Measurements from ENCODE around the gene STOML2.

STOML2 gene

DNA sequence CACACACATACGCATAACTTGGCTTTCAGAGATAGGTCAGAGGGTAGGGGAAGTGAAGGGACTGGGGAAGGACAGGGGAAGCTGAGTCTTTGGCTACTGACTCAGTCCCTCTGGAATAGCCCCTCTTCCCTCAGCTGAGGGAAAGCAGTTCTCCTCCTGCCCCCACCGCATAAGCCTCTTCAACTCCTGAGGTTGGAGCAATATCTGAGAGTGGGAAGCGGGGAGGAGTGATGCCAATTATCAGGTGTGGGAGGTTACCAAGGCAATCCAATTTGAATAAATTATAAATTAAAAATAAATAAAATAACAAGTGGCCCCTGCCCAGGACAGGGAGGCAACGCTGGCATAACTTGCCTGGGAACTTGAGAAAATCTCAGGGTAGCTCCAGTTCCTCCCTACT, 1.7 kb upstream of the STOML2 start (continued):
- no peak for TF ChIP-seq ZNF18 (tag by site-specific recombination; IDR thresholded peaks at IDR 0.05)

- peaks cover 0 to 71% of the 10 kb centered on the region in 2 experiments; a peak in 1 of 3 replicates for H3K36me3 ChIP-seq (ENCODE audit: control insufficient read depth in 2 of 2, insufficient read depth in 1 of 2, low read length in 2 of 2)
- no peaks in the 10 kb centered on the region for H3K4me1 ChIP-seq (ENCODE audit: control insufficient read depth, insufficient read depth, low read length)
- H3K27ac ChIP-seq (ENCODE audit: extremely low read depth, low read depth, low read length): peak overlapping the region; percentile 66; the same call in 1 of the 2 replicates
- CTCF ChIA-PET: interaction anchor here (0.8 to 2.0 kb wide), 5 partner anchors 9 to 204 kb away, joined by 4 to 7 read pairs (median 5); partner anchors contain the start of gene VCP
- H3K9me3 ChIP-seq (ENCODE audit: control insufficient read depth, insufficient read depth, low read depth, low read length): no peaks in the 10 kb centered on the region
- H3K4me3 ChIP-seq (ENCODE audit: low read depth, low read length): peak overlapping the region; percentile 83
- TF ChIP-seq BCL11B (tag by site-specific recombination; IDR thresholded peaks at IDR 0.05; ENCODE audit: low read depth) (no peak), ZFP3 (tag by site-specific recombination; IDR thresholded peaks at IDR 0.05; ENCODE audit: low read depth) (no peak), ZBTB20 (tag by site-specific recombination; IDR thresholded peaks at IDR 0.05) (peak; percentile 90), ZNF366 (tag by site-specific recombination; conservative IDR thresholded peaks at IDR 0.05) (no peak), ZNF157 (tag by site-specific recombination; IDR thresholded peaks at IDR 0.05) (no peak), ZNF354C (tag by site-specific recombination; IDR thresholded peaks at IDR 0.05; ENCODE audit: borderline replicate concordance, low read depth) (no peak), ZNF596 (tag by site-specific recombination; IDR thresholded peaks at IDR 0.05) (no peak), IKZF3 (tag by site-specific recombination; IDR thresholded peaks at IDR 0.05) (peak; percentile 52; the same call in 1 of the 2 replicates), PRDM6 (tag by site-specific recombination; IDR thresholded peaks at IDR 0.05) (no peak), REST (tag by site-specific recombination; IDR thresholded peaks at IDR 0.05) (no peak), ZNF292 (tag by site-specific recombination; IDR thresholded peaks at IDR 0.05; ENCODE audit: borderline replicate concordance, low read depth) (no peak)
- POLR2A ChIA-PET: interaction anchor here (0.8 to 6.4 kb wide), 13 partner anchors 8 to 629 kb away, joined by 3 to 92 read pairs (median 5); partner anchors contain the start of genes ATOSB, CCDC107, CREB3 and FANCG
Measured at GRCh38 chr9:35103660-35104191, 795 bp upstream of the STOML2 start.

DNA sequence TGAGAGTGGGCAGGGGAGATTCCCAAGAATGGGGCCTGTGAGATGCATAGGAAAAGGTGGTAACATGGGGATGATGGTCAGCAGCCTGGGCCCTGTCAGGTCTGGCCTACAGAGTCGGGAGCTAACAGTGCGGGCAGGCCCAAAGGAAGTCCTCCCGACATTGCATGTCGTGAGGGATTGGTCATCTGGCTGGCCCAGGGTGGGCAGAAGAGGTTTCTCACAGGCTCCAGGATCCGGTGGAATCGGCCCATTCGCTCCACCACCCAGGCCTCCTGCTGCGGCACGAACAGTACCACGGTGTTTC, 514 bp downstream of the STOML2 start:
- ChIA-PET POLR2A (interaction anchor here (0.7 to 6.4 kb wide), 8 partner anchors 9 to 556 kb away, joined by 3 to 92 read pairs (median 18); partner anchors contain the start of genes ATOSB, CCDC107, FANCG and RMRP), CTCF (interaction anchor here (0.9 to 2.3 kb wide), 3 partner anchors 9 to 110 kb away, joined by 4 to 5 read pairs (median 5); no protein-coding TSS in a partner anchor)
- TF ChIP-seq ZNF843 (tag by site-specific recombination; IDR thresholded peaks at IDR 0.05) (no peak), REPIN1 (tag by site-specific recombination; IDR thresholded peaks at IDR 0.05; ENCODE audit: low read depth) (no peak), ZNF76 (tag by site-specific recombination; IDR thresholded peaks at IDR 0.05; ENCODE audit: borderline replicate concordance, low read depth) (no peak)
- TF ChIP-seq, protein P1, sequence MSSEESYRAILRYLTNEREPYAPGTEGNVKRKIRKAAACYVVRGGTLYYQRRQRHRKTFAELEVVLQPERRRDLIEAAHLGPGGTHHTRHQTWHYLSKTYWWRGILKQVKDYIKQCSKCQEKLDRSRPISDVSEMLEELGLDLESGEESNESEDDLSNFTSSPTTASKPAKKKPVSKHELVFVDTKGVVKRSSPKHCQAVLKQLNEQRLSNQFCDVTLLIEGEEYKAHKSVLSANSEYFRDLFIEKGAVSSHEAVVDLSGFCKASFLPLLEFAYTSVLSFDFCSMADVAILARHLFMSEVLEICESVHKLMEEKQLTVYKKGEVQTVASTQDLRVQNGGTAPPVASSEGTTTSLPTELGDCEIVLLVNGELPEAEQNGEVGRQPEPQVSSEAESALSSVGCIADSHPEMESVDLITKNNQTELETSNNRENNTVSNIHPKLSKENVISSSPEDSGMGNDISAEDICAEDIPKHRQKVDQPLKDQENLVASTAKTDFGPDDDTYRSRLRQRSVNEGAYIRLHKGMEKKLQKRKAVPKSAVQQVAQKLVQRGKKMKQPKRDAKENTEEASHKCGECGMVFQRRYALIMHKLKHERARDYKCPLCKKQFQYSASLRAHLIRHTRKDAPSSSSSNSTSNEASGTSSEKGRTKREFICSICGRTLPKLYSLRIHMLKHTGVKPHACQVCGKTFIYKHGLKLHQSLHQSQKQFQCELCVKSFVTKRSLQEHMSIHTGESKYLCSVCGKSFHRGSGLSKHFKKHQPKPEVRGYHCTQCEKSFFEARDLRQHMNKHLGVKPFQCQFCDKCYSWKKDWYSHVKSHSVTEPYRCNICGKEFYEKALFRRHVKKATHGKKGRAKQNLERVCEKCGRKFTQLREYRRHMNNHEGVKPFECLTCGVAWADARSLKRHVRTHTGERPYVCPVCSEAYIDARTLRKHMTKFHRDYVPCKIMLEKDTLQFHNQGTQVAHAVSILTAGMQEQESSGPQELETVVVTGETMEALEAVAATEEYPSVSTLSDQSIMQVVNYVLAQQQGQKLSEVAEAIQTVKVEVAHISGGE (tag by site-specific recombination; conservative IDR thresholded peaks at IDR 0.05; ENCODE audit: low read depth): no peak
- Histone ChIP-seq H3K4me1 (ENCODE audit: control insufficient read depth, insufficient read depth, low read length) (no peaks in the 10 kb centered on the region), H3K4me3 (ENCODE audit: low read depth, low read length) (peak overlapping the region; percentile 83), H3K9me3 (ENCODE audit: control insufficient read depth, insufficient read depth, low read depth, low read length) (no peaks in the 10 kb centered on the region), H3K27ac (ENCODE audit: extremely low read depth, low read depth, low read length) (peak overlapping the region; percentile 66), H3K36me3 (ENCODE audit: control insufficient read depth in 2 of 2, insufficient read depth in 1 of 2, low read length in 2 of 2) (peaks cover 0 to 59% of the 10 kb centered on the region in 2 experiments; a peak in 1 of 3 replicates)
